ENCODE data around the gene GAL3ST2.

Gene GAL3ST2

GRCh38 chr2:241842620-241843211 is 66.1 kb downstream of the GAL3ST2 start:
- in situ Hi-C loops (cut with MboI; ENCODE audit: low sequenced_read_pairs) = no loop called here

- in situ Hi-C loops (cut with MboI; ENCODE audit: low sequenced_read_pairs) = no loop called here
These were observed 66.9 kb downstream of the GAL3ST2 start for GRCh38 chr2:241843321-241844065.

- in situ Hi-C loops (cut with MboI; ENCODE audit: low sequenced_read_pairs) = no loop called here
These were observed 67.6 kb downstream of the GAL3ST2 start for GRCh38 chr2:241844066-241844728.

GRCh38 chr2:241844831-241845578 is 68.4 kb downstream of the GAL3ST2 start:
- in situ Hi-C loops (cut with MboI; ENCODE audit: low sequenced_read_pairs) = no loop called here

GRCh38 chr2:241846406-241846805 is 69.8 kb downstream of the GAL3ST2 start:
- in situ Hi-C loops (cut with MboI; ENCODE audit: low sequenced_read_pairs) = no loop called here

- in situ Hi-C loops (cut with MboI; ENCODE audit: low sequenced_read_pairs) = no loop called here
These were observed 72.4 kb downstream of the GAL3ST2 start for GRCh38 chr2:241848761-241849615.

- in situ Hi-C loops (cut with MboI; ENCODE audit: low sequenced_read_pairs) = no loop called here
These were observed 73.3 kb downstream of the GAL3ST2 start for GRCh38 chr2:241849616-241850543.

GRCh38 chr2:241850544-241851324 is 74.1 kb downstream of the GAL3ST2 start:
- in situ Hi-C loops (cut with MboI; ENCODE audit: low sequenced_read_pairs) = no loop called here

- in situ Hi-C loops (cut with MboI; ENCODE audit: low sequenced_read_pairs) = no loop called here
These were observed 74.9 kb downstream of the GAL3ST2 start for GRCh38 chr2:241851325-241852115.

- in situ Hi-C loops (cut with MboI; ENCODE audit: low sequenced_read_pairs) = no loop called here
These were observed 75.7 kb downstream of the GAL3ST2 start for GRCh38 chr2:241852116-241852980.

GRCh38 chr2:241852981-241853631 is 76.5 kb downstream of the GAL3ST2 start:
- in situ Hi-C loops (cut with MboI; ENCODE audit: low sequenced_read_pairs) = no loop called here
